D721Med (cell line): ENCODE data around the gene CACNA1G.

ENCODE experiments used
- DNase-seq: peaks from one replicate; pipeline ENCODE4 v3.0.0; 2011; ENCODE audit warnings: low spot score; ENCODE audit not compliant: insufficient read length
- FAIRE-seq: peaks from 2 replicates; lab custom pipeline; 2011; peaks lifted over from hg19 to GRCh38; lab: Jason Lieb, UNC
- CTCF ChIP-seq: IDR thresholded peaks from 2 replicates; pipeline ENCODE4 v1.5.1; 2012; ENCODE audit warnings: mild to moderate bottlenecking, control low read depth; ENCODE audit not compliant: insufficient read depth; ENCODE audit errors: missing control alignments

Gene CACNA1G

GRCh38 chr17:50524838-50525237 lies 35.7 kb upstream of the CACNA1G start:
- DNase-seq (no peak), FAIRE-seq (no peak)
- TF ChIP-seq CTCF = no peak

- DNase-seq = no peak
- no peak for FAIRE-seq
- no peak for TF ChIP-seq CTCF
These were observed 33.3 kb upstream of the CACNA1G start for GRCh38 chr17:50527155-50527762.

- no peak for TF ChIP-seq CTCF
- FAIRE-seq (no peak), DNase-seq (no peak)
These were observed 32.5 kb upstream of the CACNA1G start for GRCh38 chr17:50527949-50528474.

GRCh38 chr17:50529849-50530248 lies 30.7 kb upstream of the CACNA1G start:
- FAIRE-seq (no peak), DNase-seq (no peak)
- TF ChIP-seq CTCF = no peak

- DNase-seq = no peak
- FAIRE-seq = no peak
- TF ChIP-seq CTCF = no peak
These were observed 29.0 kb upstream of the CACNA1G start for GRCh38 chr17:50531428-50532025.

- FAIRE-seq = no peak
- TF ChIP-seq CTCF = no peak
- DNase-seq = no peak
These were observed 28.0 kb upstream of the CACNA1G start, which contains the start of gene EPN3 for GRCh38 chr17:50532452-50533024. TSS of gene EPN3 (plus strand) at chr17:50532735. CDS start at chr17:50536557, 3,822 bp downstream.
